K562 (cell line): ENCODE data around the gene VPS50.

Experiments used
- NR2C2 ChIP-seq, 2 experiments: fragments of 200-800 bp in 1 of 2; sonication (Bioruptor generic) in 1 of 2; sonication (generic) in 1 of 2; formaldehyde crosslinking in 1 of 2; IDR thresholded peaks; 2 replicates each; pipeline versions ENCODE4 v1.6.1 to v1.8.0; 2016 to 2022; ENCODE audit warnings: mild to moderate bottlenecking in 1 of 2, missing compliant biosample characterization in 1 of 2, missing genetic modification characterization in 1 of 2, missing genetic modification reagents in 1 of 2
- POLR2AphosphoS5 ChIP-seq: IDR thresholded peaks from 2 replicates; pipeline ENCODE4 v1.6.1; 2011; ENCODE audit warnings: mild to moderate bottlenecking, low read depth, low read length, moderate library complexity; ENCODE audit not compliant: control insufficient read depth, insufficient read depth
- TCF7L2 ChIP-seq: fragments of 150-350 bp; IDR thresholded peaks from 2 replicates; pipeline ENCODE4 v1.6.1; 2016; ENCODE audit warnings: low read depth, mild to moderate bottlenecking, low read length, moderate library complexity

DNA sequence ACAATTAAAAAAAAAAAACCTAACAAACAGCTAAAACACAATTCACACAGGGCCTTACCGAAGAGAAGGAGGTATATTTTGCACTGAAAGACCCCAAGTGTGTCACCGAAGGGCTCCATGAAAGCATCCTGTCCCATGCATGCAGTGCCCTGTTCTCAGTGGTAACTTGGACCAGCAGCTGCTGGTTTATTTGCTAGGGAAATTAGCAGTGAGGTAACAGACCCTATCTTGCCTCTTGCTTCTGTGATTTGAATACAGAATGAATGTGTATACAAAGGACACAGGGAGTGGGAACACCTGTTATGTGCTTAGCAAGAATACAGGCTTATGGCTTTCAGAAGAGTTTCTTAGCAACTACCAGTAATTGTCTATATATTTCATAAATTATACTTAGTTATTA is 5.9 kb upstream of the VPS50 start, which contains the start of gene HEPACAM2:
- TF ChIP-seq TCF7L2 (no peak), NR2C2 (CRISPR knock-in tag; IDR thresholded peaks at IDR 0.05) (no peak), NR2C2 (tag; IDR thresholded peaks at IDR 0.05) (no peak), POLR2AphosphoS5 (no peak)
